ENCODE results near the gene UHRF2. TPM values are rescaled to one million over a fixed set of nuclear protein-coding genes. Genes with fewer than 3 reads are reported as not detected.

The UHRF2 gene
- total and polyA plus RNA-seq, 2 of the 4 experiments (the other 2 are of a cell fraction), result 27.6 to 37.3 TPM

DNA sequence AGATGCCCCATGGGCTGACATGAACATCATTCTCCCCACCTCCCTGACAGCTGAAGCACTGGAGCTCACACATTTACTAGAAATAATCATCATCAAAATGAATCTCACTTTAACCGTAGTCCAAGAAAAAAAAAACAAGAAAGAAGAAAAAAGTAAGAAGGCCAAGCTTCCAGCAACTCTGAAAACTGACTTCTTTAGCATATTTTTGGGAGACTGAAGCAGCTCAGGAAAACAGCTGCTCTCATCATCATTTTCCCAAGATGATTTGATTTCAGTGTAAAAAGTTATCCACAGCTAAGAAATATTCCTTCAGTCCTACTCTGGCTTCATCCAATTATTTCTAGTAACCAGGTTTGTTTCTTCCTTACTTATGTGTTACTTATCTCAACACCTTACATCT lies 140.9 kb downstream of the UHRF2 start:
- intact Hi-C loops (cut with micrococcal nuclease), result no loop called here
- Histone ChIP-seq H3K14ac (replicated peaks; ENCODE audit: low read depth, low read length) (no peak overlapping the region), H2BK15ac (ENCODE audit: low read depth, low read length) (peak overlapping the region; percentile 56; the same call in 1 of the 3 replicates), H3K4me2 (ENCODE audit: low read depth, low read length) (no peak overlapping the region), H3K56ac (ENCODE audit: extremely low read depth, insufficient read depth, low read length) (no peak overlapping the region), H4K20me1 (ENCODE audit: insufficient read depth, low read length) (peaks cover 7% of the 10 kb centered on the region), H2AK5ac (ENCODE audit: low read depth, low read length) (peak overlapping the region; percentile 29), H4K5ac (ENCODE audit: low read depth, low read length) (peak overlapping the region; percentile 12; the same call in 1 of the 2 replicates), H3K36me3 (ENCODE audit: control insufficient read depth, insufficient read depth, low read length) (no peaks in the 10 kb centered on the region), H3K27me3 (ENCODE audit: control insufficient read depth, insufficient read depth, low read length) (no peaks in the 10 kb centered on the region), H4K91ac (ENCODE audit: insufficient read depth, low read depth, low read length) (0 out of 2 replicates have a peak overlapping the region, but pooled peaks have one; percentile 14), H2BK5ac (ENCODE audit: low read depth, low read length, poor library complexity, severe bottlenecking) (no peak overlapping the region), H3K23ac (ENCODE audit: low read depth, low read length) (no peak overlapping the region), H3K18ac (ENCODE audit: low read depth, low read length) (no peak overlapping the region), H3K4me3 (ENCODE audit: insufficient read depth, low read depth, low read length) (no peak overlapping the region), H2BK20ac (ENCODE audit: low read depth, low read length) (no peak overlapping the region), H2BK120ac (ENCODE audit: low read depth, low read length) (no peak overlapping the region), H3K4ac (ENCODE audit: low read depth, low read length) (no peak overlapping the region), H3K9me3 (ENCODE audit: control insufficient read depth, insufficient read depth, low read length) (no peaks in the 10 kb centered on the region), H3K79me1 (ENCODE audit: low read depth in 1 of 2, low read length in 2 of 2) (no peaks in the 10 kb centered on the region), H3K9ac (ENCODE audit: low read depth, low read length) (no peak overlapping the region), H3K9me1 (ENCODE audit: insufficient read depth, low read length) (peaks cover 5% of the 10 kb centered on the region; the same call in 1 of the 2 replicates), H2AFZ (replicated peaks; ENCODE audit: low read length, poor library complexity) (no peak overlapping the region), H2AK9ac (replicated peaks; ENCODE audit: low read depth, low read length, poor library complexity) (no peak overlapping the region), H3K27ac (ENCODE audit: insufficient read depth, low read length) (no peak overlapping the region), H3K4me1 (ENCODE audit: control insufficient read depth, insufficient read depth, low read length) (peaks cover 9% of the 10 kb centered on the region), H4K8ac (ENCODE audit: low read depth in 2 of 2, low read length in 2 of 2) (no peak overlapping the region)
- POLR2A ChIA-PET (ENCODE audit: unreplicated experiment), result no interaction called here
- no TSS peak for BruUV-seq (replicated peaks)
- no peak for TF ChIP-seq CTCF (conservative IDR thresholded peaks at IDR 0.05; ENCODE audit: low read depth, low read length)
- TF ChIP-seq MAFK (IDR thresholded peaks at IDR 0.05; ENCODE audit: low read depth, low read length), result no peak
- TF ChIP-seq BHLHE40 (IDR thresholded peaks at IDR 0.05; ENCODE audit: low read depth, low read length), result no peak
- TF ChIP-seq RCOR1 (IDR thresholded peaks at IDR 0.05; ENCODE audit: insufficient replicate concordance, low read length), result no peak
- TF ChIP-seq NFE2L2 (IDR thresholded peaks at IDR 0.05; ENCODE audit: low read depth, low read length), result no peak
- no peak for TF ChIP-seq CEBPB (IDR thresholded peaks at IDR 0.05; ENCODE audit: low read depth, low read length)
- no peak for TF ChIP-seq RFX5 (IDR thresholded peaks at IDR 0.05; ENCODE audit: low read depth, low read length)
- TF ChIP-seq FOS (IDR thresholded peaks at IDR 0.05; ENCODE audit: low read depth, low read length), result no peak
- no peak for TF ChIP-seq SMC3 (IDR thresholded peaks at IDR 0.05; ENCODE audit: low read depth, low read length)
- no peak for TF ChIP-seq RAD21 (IDR thresholded peaks at IDR 0.05; ENCODE audit: low read length)
- no peak for TF ChIP-seq MAZ (IDR thresholded peaks at IDR 0.05; ENCODE audit: borderline replicate concordance, low read depth, low read length)
- TF ChIP-seq CHD1 (IDR thresholded peaks at IDR 0.05; ENCODE audit: low read depth, low read length), result no peak
- no peak for TF ChIP-seq POLR2A (IDR thresholded peaks at IDR 0.05; ENCODE audit: low read depth, low read length)
- ATAC-seq (ENCODE audit: low read depth) (no peak), DNase-seq (no peak)
- dilution Hi-C loops (cut with HindIII; ENCODE audit: low sequenced_read_pairs, unreplicated experiment), result no loop called here
- WGBS, 2 experiments (ENCODE audit: extremely low coverage in 2 of 2, insufficient read length in 1 of 2), result no CpG with 5 or more reads among the region's 1 CpG
- in situ Hi-C loops (cut with MboI; ENCODE audit: low sequenced_read_pairs), result no loop called here
- CTCF ChIA-PET, result interaction anchor here (0.6 to 0.7 kb wide), 3 partner anchors 388 to 724 kb away, joined by 3 read pairs; no protein-coding TSS in a partner anchor
